Fibroblast of skin of scalp (primary cell): ENCODE data around the gene CNTNAP4.

Source experiments
- DNase-seq: peaks from one replicate; pipeline ENCODE4 v3.0.0-alpha.2; 2013

The CNTNAP4 gene

DNA sequence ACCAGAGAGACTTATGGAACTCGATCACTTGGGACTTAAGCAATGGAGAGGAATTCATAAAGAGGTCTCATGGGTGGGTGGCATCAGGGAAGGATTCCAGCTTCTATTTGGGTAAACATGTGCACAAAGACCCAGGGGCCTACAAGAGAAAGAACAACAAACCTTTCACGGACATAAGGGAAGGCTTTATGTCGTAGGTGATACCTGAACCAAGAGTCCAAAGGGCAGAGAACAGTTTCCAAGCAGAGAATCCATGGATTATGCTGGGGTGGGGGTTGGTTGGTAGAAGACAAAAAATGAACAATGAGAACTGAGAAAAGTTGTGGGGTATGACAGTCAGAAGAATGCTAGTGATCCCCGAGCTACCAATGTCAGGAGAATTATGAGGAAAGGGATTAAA, 119.8 kb downstream of the CNTNAP4 start:
- no peak for DNase-seq

DNA sequence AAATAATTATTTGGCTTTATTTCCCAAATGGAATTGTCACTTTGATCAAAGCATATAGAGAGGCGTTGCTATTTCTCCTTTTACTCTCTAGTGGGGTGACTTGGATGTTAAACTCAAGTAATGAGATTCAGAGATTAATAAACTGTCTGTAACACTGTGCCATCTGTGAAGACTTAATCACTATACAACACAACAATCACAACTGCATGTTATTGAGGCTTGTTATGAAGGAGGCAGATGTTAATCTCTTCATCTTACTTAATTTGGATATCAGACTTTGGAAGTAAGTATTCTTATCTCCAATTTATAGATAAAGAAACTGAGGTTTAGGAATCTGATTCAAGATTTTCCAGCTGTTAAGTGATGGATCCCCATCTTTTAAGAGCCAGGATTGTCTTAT, 132.5 kb downstream of the CNTNAP4 start:
- no peak for DNase-seq

DNA sequence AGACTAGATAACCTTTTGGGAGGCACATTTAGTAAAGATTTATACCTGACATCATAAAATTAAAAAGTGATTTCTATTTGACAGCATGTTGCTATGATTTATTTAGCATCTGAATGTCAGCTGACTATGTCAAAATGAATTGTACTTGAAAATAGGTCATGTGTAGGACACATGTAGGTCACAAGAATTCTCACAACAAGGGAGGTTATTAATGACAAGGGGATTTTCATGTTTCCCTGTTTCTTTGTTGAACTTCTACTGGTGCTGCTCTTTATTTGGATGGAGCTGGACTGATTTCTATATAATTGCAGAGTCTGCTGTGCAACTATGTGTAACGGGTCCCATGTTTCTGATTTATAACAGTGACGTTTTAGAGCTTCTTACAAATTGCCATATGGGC, 144.4 kb downstream of the CNTNAP4 start:
- no peak for DNase-seq

DNA sequence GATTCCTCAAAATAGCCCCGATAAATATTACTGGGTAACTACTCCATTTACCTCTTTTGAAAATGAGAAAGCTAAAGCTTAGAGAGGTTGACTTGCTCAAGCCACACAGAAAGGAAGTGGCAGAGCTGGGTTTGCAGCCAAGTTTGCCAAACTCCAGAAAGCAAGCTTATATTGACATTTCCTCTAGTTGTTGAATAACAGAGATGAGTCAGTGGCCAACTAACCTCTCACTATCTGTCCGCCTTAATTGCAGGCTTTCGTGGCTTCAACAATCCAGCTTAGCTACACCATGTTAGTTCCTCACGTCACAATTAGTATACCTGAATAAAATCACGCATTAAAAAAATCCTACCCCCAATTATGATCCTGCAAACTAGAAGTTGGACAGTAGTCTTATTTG, 151.7 kb downstream of the CNTNAP4 start:
- no peak for DNase-seq

DNA sequence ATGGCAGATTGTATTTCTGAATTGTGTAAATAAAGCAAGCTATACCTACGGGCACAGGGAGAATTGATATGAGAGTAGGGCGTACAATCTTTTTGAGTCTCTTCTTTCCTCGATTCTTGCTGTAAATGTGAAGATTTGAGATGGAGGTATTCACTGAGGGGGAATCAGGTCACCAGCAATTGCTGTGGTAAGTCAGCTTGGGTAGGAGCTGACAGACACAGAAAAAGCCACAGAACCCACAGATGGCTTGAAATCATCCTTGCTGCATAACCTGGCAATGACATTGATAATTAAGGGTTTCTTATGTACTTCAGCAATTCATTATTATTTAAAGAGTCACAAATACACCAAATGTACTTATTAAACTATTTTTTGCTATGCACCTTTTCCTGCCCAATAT, 164.2 kb downstream of the CNTNAP4 start:
- DNase-seq = no peak

DNA sequence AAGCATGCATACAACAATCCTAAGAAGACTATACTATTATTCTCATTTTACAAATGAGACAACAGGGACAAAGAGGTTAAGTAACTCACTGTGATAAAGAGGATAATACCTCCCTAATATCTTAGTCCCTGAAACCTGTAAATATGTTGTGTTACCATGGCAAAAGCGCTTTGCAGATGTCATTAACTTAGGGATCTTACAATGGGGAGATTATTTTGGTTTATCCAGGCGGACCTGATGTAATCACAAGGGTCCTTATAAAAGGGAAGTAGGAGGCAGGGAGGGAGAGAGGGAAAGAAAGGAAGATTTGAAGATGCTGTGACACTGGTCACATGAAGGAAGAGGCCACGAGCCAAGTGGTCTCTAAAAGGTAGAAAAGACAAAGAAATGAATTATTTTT, 164.7 kb downstream of the CNTNAP4 start:
- DNase-seq = no peak

DNA sequence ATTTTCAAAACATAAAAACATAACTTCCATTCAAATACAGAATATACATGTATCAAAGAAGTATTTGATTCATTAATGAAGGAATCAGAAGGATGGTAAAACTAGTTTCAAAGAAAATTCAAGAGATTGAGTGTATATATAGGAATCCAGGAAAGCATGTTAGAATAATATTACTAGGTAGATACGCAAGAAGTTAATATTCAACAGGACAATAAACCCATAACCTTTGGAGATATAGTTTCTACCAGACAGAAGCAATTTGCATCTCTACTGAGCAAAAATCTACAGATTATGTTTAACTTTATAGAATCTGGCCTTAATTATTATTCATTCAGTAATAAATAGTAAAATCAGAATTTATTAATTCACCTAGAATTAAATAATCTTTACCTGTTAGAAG, 166.8 kb downstream of the CNTNAP4 start:
- no peak for DNase-seq

DNA sequence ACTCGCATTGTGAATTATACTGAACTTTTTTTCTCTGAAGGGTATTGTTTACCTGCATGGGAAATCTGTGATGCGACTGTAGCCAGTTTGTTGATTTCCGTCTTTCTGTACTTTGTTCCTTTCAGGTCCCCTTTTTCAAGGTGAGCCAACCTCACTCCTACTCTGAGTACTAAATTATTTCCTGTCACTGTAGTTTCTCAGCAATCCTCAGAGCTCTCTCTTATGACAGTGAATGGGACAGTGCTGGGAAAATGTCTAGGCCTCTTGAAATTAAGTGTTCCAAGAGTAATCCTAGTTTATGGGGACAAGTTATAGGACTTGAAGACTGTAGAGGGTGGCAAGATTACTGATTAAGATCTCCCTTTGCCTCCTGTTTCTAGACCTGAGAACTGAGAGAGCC, 167.6 kb downstream of the CNTNAP4 start:
- DNase-seq = no peak

DNA sequence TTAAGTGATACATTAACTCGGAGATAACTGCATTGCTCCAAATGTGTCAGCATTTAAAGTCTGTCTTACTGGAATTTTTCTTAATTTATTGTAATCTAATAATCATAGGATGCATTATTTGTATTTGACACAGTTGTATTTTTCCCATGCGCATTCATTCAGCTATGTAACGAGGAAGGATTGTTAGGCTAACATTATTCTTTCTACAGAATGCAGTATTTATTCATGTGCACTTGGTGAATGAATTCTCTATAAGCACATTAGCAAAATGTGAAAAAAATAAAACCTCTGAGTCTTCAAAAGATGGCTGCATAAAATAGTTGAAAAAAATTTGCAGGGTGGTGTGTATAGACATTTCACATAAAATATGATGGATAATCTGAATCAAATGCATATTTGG, 168.6 kb downstream of the CNTNAP4 start:
- no peak for DNase-seq

DNA sequence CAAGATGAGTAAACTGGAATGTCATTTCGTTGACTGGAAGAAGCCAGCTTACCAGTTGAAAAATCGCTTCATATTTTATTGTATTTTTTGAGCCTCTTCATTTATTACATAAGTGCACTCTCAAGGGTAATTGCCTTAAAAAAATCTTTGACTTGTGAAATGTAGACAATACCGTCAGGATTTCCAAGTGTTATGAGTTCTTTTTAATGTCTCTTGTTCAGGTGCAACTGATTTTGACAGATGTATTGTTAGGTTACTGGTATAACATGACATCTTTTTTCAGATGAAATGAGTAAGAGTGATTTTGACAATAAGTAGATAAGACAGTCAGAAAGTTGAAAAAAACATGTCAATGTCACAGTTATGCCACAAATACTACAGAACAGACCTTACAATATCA, 169.1 kb downstream of the CNTNAP4 start:
- DNase-seq = no peak

DNA sequence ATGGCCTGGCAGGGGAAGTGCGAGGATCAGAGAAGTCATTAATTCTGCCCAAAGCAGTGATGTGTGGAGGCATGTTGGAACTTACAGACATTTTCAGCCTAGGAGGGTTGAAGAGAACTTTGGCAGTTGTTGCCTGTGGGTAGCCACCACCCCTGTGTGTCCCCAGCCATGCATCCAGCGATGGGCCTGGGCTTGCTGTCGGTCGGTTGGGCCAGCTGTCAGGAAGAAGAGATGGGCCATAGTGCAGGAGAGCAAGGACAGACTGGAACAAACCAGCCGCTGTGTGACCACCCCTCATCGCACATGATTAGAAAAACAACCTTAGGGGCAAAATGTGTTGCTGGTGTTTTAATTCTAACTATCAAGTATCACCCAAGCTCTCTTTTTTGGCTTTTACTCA, 173.7 kb downstream of the CNTNAP4 start:
- DNase-seq = no peak

DNA sequence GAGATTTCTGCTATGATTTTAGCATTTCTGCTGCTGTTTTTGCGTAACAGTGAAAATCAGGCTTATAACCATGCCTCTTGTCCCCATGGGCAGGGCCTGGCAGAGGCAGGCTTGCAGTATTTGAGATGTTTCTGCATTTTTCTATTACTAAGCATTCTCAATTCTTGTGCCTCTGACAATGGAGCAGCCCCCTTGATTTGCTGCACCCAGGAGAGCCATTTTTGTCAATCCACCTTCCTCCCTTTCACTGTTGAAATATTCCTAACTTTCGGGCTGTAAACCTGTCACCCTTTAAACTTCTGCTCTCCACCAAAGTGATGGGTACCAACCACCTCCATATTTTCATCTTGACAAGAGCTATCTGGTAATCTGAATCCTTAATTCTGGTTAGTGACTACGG, 178.1 kb downstream of the CNTNAP4 start:
- DNase-seq = no peak

DNA sequence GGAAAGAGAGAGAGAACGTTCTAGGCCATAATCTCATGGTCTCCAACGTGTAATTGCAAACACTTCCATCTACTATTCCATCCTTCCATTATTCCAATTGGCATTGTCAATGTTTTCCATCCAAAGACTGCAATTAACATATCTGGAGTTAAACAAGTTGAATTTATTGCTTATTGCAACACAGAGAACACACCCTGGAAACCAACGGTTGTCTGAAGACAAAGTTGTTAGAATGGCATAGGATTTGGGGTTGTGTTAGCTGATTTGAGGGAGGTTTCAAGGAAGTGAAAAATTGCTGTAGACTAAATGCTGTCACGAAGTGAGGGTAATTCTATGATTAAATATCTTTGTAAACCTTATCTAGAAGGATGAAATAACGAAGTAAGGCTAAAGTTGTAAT, 178.8 kb downstream of the CNTNAP4 start:
- DNase-seq = no peak

DNA sequence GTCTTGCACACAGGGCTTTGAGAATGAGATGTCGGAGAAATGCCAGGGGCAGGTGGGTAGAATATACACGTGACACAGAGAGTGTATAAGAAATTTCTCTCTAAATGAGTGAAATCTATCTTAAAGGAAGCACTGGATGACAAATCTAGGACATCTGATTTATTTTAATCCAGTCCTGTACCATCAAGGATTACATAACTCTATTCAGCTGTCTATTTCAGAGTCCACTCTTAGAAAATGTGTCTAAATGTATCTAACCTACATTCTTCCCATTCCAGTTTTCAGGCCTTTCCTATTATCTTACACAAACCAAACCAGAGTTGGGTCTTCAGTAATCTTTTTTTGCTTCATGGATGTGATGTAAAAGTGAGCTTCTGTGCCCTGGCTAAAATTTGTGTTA, 181.9 kb downstream of the CNTNAP4 start:
- no peak for DNase-seq

DNA sequence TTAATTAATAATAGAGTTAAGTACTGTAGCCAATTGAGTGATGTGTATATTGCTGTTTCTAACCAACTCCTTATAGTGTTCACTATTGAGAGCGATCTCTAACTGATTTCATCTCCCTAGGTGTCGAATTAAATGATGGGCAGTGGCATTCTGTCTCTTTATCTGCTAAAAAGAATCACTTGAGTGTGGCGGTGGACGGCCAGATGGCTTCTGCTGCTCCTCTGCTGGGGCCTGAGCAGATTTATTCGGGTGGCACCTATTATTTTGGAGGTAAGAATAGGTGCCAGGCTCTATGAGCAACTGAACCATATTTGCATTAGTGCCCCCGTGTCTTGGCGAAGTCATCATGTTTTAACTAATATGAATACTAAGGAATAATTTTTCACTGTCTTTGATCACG, 184.6 kb downstream of the CNTNAP4 start:
- DNase-seq = no peak

DNA sequence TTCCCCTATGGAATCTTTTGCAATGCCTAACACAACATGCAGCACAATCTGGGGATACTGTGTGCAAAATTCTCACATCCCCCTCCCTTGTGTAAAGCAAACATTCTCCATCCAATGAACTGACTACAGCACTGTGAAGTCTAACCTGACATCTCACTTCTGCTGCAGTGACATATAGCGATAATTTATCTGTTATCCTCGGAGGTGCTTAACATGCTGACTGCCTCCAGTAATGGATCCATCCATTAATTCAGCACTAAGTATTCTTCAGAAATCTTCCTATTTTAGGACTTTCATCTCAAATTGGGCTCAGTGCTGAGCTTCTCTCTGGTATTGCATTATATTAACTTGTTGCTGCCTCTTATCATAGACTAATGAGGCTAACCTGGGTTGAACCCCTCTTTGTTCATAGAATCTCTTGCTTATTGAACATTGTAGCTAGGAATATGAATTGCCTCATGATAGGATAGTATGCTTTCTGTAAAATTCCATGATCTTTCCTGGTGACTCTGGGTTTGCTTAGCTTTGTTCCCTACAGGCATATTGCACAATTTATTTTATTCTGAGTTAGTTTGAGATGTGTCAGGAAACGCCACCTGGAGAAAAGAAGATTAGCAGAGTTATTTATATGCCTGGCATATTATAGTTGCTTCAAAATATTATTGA, 187.9 kb downstream of the CNTNAP4 start:
- no peak for DNase-seq

DNA sequence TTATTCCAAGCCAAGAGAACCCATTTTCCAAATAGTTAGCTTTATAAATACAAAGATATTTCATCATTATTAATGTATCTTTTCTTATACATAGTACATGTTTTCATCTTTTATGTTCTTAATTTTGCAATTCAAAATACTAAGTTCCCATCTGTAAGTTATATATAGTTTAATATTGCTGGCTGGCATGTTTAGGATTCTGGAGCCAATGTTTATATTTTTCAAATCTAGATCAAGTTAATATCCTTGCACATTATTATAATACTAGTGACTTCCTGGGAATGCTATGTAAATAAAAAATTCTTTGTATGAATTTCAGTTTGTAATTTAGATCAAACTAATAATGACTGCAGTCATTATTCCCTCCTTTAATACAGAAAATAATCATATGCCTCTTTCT, 189.7 kb downstream of the CNTNAP4 start:
- DNase-seq = no peak

DNA sequence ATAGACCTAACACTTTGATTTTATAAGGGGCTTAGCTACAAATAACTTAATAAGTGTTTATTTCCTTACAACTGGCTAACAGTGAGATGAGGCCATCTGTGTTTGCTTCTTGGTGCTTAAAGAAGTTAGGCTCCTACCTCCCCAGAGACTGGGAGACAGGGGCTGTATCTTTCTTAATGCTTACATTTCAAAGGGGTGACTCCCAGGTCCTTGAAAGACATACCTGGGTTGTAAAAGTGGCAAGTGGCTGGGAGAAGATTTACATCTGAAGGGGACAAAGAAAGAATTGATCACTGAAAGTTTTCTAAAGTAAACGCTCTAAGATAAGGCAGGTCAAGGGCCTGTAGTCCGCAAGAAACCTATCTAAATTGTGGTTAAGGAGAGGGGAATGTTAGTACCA, 196.8 kb downstream of the CNTNAP4 start:
- no peak for DNase-seq

DNA sequence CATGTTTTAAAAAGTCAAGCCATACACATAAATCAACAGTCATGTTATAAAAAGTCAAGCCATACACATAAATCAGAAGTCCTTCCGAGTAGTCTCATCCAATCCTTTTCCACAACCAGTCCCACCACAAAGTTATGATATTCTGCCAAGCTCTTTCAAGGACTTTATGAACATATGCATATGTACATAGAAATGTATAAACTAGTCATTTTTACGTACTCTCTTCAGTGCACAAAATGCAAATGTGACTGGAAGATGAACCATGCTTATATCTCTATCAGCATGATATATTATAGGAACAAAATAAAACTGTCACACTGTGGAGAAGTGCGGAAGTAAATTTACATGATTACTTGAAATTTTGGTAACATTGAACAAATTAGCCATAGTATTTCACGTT, 200.9 kb downstream of the CNTNAP4 start:
- no peak for DNase-seq

DNA sequence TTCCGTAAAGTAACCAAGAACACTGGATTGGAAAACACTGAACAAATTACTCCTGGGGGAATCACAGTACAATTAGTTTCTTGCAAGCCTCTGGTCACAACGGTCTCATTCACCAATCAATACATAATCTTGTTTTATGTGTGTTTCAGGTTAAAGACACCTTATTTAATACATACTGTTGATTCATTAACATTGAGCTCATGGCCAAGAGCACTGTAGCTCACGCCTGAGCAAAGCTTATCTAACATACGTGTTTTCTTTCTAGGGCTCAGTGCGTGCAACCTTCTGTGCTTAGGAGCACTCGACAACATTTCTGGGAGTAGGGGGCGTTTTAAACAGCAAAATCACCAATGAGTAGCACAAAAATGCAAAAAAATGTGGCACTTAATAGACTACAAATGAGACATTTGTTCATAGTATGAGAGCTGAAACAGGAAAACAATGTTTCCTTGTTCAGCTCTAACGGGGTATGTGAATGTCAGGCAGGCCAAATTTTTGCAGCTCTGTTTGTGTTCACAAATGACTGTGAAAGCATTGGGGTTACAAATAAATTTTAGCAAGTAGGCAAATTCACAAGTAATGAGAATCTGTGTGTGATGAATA, 206.2 kb downstream of the CNTNAP4 start:
- DNase-seq = no peak

DNA sequence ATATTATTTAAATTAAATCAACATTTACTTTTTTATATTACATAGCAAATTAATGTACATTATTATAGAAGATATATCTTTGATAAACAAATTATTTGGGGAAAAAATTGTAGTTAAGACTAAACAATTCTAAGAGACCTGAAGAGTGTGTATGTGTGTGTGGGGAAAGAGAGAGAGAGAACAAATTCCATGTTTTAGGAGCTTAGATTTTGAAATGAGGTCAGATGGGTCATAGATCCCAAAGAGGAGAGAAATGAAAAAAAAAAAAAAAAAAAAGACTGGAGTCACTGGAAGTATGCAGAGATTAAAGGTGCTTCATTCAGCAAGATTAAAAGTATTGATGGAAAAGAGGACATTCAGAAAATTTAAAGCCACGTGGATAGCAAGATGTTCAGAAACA, 206.8 kb downstream of the CNTNAP4 start:
- no peak for DNase-seq

DNA sequence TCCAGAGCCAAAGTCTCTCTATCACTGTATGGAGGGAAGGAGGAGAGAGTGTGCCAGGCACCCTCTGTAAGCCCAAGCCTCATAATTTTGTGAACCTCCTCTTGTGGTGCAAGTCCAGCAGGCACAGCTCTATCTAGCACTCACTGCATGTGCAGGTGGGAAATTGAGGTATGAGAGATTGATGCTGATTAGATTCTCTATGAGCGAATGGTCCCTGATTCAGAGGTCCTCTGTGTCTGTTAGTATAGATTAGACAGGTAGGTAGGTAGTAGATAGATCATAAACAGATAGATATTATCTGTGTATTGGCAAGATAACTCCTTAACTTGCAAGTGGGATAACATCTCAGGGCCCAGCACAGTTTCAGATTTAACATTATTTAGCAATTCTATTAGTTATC, 209.5 kb downstream of the CNTNAP4 start:
- no peak for DNase-seq

DNA sequence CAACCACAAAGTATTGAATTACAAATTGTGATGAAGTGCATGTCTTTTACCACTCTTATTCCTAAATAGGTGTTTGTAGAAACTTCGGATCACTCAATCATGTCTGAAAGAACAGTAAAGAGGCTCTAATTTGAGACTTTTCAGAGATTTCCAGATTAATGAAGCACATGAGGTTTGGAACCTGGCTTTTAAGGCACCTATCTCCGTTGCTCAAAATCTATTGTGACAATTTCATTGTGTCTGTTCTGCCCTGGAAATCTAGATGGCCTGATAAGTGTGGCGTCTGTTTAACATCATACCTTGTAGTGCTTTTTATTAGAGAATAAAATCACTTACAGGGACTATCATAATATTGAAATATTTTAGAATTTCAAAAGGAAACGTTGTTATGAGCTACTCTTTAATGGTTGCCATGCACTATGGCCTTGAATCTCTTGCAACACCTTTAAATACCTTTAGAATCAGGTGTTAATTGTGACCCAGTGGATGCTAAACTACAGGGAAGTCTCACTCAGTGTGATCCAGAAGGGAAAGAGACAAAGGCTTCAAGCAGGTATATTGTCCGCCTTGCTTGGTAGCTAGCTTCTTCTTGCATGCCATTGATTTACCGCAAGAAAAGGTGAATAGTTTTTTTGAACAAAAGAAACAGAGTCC, 210.3 kb downstream of the CNTNAP4 start:
- no peak for DNase-seq

DNA sequence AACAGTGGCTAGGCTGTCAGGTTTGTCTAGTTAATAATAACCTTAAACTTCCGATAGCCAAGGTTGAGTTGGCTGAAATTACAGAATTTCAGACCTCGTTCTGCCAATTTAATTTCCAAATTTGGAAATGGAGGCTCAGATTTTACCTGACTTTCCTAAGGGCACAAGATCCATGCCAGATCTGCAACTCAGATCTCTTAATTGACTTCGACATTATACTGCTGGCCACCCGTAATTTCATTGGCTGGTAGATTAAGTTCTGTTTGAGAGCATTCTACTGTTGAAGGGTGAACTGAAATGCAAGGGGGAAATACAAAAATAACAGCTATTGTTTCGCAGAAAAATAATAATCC, 210.8 kb downstream of the CNTNAP4 start:
- no peak for DNase-seq
